Measurements from ENCODE around the gene NEXMIF.
"Not testable (repeated sequence)": the region's sequence is repeated elsewhere in the genome, so short reads cannot be mapped to it uniquely, and the experiment has no call there.

DNA sequence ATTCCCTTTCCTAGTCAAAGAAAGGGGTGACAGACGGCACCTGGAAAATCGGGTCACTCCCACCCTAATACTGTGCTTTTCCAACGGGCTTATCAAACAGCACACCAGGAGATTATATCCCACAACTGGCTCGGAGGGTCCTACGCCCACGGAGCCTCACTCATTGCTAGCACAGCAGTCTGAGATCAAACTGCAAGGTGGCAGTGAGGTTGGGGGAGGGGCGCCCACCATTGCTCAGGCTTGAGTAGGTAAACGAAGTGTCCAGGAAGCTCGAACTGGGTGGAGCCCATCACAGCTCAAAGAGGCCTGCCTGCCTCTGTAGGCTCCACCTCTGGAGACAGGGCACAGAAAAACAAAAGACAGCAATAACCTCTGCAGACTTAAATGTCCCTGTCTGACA is 42.9 kb downstream of the NEXMIF start:
- TF ChIP-seq, protein P1, sequence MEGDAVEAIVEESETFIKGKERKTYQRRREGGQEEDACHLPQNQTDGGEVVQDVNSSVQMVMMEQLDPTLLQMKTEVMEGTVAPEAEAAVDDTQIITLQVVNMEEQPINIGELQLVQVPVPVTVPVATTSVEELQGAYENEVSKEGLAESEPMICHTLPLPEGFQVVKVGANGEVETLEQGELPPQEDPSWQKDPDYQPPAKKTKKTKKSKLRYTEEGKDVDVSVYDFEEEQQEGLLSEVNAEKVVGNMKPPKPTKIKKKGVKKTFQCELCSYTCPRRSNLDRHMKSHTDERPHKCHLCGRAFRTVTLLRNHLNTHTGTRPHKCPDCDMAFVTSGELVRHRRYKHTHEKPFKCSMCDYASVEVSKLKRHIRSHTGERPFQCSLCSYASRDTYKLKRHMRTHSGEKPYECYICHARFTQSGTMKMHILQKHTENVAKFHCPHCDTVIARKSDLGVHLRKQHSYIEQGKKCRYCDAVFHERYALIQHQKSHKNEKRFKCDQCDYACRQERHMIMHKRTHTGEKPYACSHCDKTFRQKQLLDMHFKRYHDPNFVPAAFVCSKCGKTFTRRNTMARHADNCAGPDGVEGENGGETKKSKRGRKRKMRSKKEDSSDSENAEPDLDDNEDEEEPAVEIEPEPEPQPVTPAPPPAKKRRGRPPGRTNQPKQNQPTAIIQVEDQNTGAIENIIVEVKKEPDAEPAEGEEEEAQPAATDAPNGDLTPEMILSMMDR (IDR thresholded peaks at IDR 0.05; ENCODE audit: poor library complexity, severe bottlenecking) = not testable (repeated sequence)
- not testable (repeated sequence) for TF ChIP-seq TAF1 (IDR thresholded peaks at IDR 0.05; ENCODE audit: low read depth); EZH2 (IDR thresholded peaks at IDR 0.05; ENCODE audit: borderline replicate concordance, insufficient read depth, low read length, poor library complexity, severe bottlenecking); POLR2AphosphoS5 (IDR thresholded peaks at IDR 0.05); EP300 (conservative IDR thresholded peaks at IDR 0.05; ENCODE audit: poor library complexity, severe bottlenecking); RAD21 (conservative IDR thresholded peaks at IDR 0.05); MXI1 (conservative IDR thresholded peaks at IDR 0.05; ENCODE audit: poor library complexity, severe bottlenecking)
- TF ChIP-seq, protein P2, sequence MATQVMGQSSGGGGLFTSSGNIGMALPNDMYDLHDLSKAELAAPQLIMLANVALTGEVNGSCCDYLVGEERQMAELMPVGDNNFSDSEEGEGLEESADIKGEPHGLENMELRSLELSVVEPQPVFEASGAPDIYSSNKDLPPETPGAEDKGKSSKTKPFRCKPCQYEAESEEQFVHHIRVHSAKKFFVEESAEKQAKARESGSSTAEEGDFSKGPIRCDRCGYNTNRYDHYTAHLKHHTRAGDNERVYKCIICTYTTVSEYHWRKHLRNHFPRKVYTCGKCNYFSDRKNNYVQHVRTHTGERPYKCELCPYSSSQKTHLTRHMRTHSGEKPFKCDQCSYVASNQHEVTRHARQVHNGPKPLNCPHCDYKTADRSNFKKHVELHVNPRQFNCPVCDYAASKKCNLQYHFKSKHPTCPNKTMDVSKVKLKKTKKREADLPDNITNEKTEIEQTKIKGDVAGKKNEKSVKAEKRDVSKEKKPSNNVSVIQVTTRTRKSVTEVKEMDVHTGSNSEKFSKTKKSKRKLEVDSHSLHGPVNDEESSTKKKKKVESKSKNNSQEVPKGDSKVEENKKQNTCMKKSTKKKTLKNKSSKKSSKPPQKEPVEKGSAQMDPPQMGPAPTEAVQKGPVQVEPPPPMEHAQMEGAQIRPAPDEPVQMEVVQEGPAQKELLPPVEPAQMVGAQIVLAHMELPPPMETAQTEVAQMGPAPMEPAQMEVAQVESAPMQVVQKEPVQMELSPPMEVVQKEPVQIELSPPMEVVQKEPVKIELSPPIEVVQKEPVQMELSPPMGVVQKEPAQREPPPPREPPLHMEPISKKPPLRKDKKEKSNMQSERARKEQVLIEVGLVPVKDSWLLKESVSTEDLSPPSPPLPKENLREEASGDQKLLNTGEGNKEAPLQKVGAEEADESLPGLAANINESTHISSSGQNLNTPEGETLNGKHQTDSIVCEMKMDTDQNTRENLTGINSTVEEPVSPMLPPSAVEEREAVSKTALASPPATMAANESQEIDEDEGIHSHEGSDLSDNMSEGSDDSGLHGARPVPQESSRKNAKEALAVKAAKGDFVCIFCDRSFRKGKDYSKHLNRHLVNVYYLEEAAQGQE (IDR thresholded peaks at IDR 0.05; ENCODE audit: borderline replicate concordance) = not testable (repeated sequence)

Data from neural cell (in vitro differentiated cells).